Activated naive CD4-positive, alpha-beta T cell treated with anti-CD3 and anti-CD28 coated beads, Interleukin-2, amount 50 U/mL, for 72 hours (primary cell): ENCODE results near the gene ELL2. TPM values are rescaled to one million over a fixed set of nuclear protein-coding genes. Genes with fewer than 3 reads are reported as not detected.
A peak's percentile ranks its signal among the peaks of the same experiment; 100 is the strongest.
"Not testable (repeated sequence)": the region's sequence is repeated elsewhere in the genome, so short reads cannot be mapped to it uniquely, and the experiment has no call there.

Experiments used
- ATAC-seq, 2 donors: fragments of 150-1000 bp; cut with Tn5 transposase; 2 replicates each; pipeline ENCODE4 v1.10.0; 2021; ENCODE audit warnings: mild to moderate bottlenecking in 2 of 2, moderate library complexity in 2 of 2
- DNase-seq, 2 donors: peaks; one replicate each; pipeline ENCODE4 v3.0.0; 2021 to 2022; ENCODE audit warnings: low spot score in 2 of 2
- H3K27ac Mint-ChIP-seq, 2 donors: one replicate each; pipeline ENCODE4 v1.8.0; 2022; ENCODE audit warnings: mild to moderate bottlenecking in 2 of 2, mixed read lengths in 2 of 2
- H3K36me3 Mint-ChIP-seq, 2 donors: one replicate each; pipeline ENCODE4 v1.8.0; 2022; ENCODE audit warnings: mixed read lengths in 2 of 2
- H3K9me3 Mint-ChIP-seq, 2 donors: one replicate each; pipeline ENCODE4 v1.8.0; 2022; ENCODE audit warnings: mixed read lengths in 2 of 2
- total RNA-seq, 2 donors: library from RNA; stranded (reverse); gene quantifications; one replicate each; pipeline ENCODE4 v1.2.3, GENCODE V29; 2022

The ELL2 gene
- total RNA-seq, 2 donors from 2014 or later = 41.1 to 110 TPM

- H3K9me3 Mint-ChIP-seq = no peaks in the 10 kb centered on the region
- ATAC-seq = no peak
- H3K27ac Mint-ChIP-seq = no peak overlapping the region
- DNase-seq = no peak
- peaks cover 15 to 33% of the 10 kb centered on the region in 2 donors for H3K36me3 Mint-ChIP-seq
These were observed 51.1 kb downstream of the ELL2 start for GRCh38 chr5:95910521-95910920.

GRCh38 chr5:95909738-95910137, 51.9 kb downstream of the ELL2 start:
- ATAC-seq = no peak
- Mint-ChIP-seq H3K9me3 (no peaks in the 10 kb centered on the region), H3K27ac (no peak overlapping the region), H3K36me3 (peaks cover 16 to 37% of the 10 kb centered on the region in 2 donors)
- DNase-seq = no peak

GRCh38 chr5:95908799-95909198, 52.9 kb downstream of the ELL2 start:
- Mint-ChIP-seq H3K27ac (no peak overlapping the region), H3K36me3 (peaks cover 19 to 37% of the 10 kb centered on the region in 2 donors), H3K9me3 (no peaks in the 10 kb centered on the region)
- ATAC-seq (no peak), DNase-seq (no peak)

GRCh38 chr5:95907740-95908706, 53.6 kb downstream of the ELL2 start:
- no peak overlapping the region for H3K27ac Mint-ChIP-seq
- DNase-seq (no peak), ATAC-seq (no peak)
- H3K36me3 Mint-ChIP-seq = peaks cover 19 to 30% of the 10 kb centered on the region in 2 donors
- H3K9me3 Mint-ChIP-seq = no peaks in the 10 kb centered on the region

GRCh38 chr5:95907067-95907705, 54.5 kb downstream of the ELL2 start:
- no peaks in the 10 kb centered on the region for H3K9me3 Mint-ChIP-seq

GRCh38 chr5:95906398-95906797, 55.3 kb downstream of the ELL2 start:
- H3K9me3 Mint-ChIP-seq, ATAC-seq, DNase-seq, H3K27ac Mint-ChIP-seq: not testable (repeated sequence)
- H3K36me3 Mint-ChIP-seq = peaks cover 9 to 27% of the 10 kb centered on the region in 2 donors

More at GRCh38 chr5:95907067-95907705, 54.5 kb downstream of the ELL2 start:
- Mint-ChIP-seq H3K36me3 (peaks cover 17 to 31% of the 10 kb centered on the region in 2 donors), H3K27ac (no peak overlapping the region)
- no peak for DNase-seq
- no peak for ATAC-seq

- no peak for DNase-seq
- no peaks in the 10 kb centered on the region for H3K9me3 Mint-ChIP-seq
- ATAC-seq = no peak
- no peak overlapping the region for H3K27ac Mint-ChIP-seq
- H3K36me3 Mint-ChIP-seq = peaks cover 12 to 27% of the 10 kb centered on the region in 2 donors
These were observed 56.8 kb downstream of the ELL2 start for GRCh38 chr5:95904827-95905226.

GRCh38 chr5:95903838-95904237, 57.8 kb downstream of the ELL2 start:
- H3K27ac Mint-ChIP-seq = no peak overlapping the region
- no peak for DNase-seq
- no peaks in the 10 kb centered on the region for H3K9me3 Mint-ChIP-seq
- no peak for ATAC-seq
- peaks cover 12 to 25% of the 10 kb centered on the region in 2 donors for H3K36me3 Mint-ChIP-seq

GRCh38 chr5:95901676-95902627, 59.7 kb downstream of the ELL2 start:
- DNase-seq = no peak
- no peak overlapping the region for H3K27ac Mint-ChIP-seq

GRCh38 chr5:95900383-95900958, 61.2 kb downstream of the ELL2 start:
- no peak for DNase-seq
- Mint-ChIP-seq H3K9me3 (no peaks in the 10 kb centered on the region), H3K36me3 (peaks cover 23 to 43% of the 10 kb centered on the region in 2 donors), H3K27ac (no peak overlapping the region)
- ATAC-seq = no peak

More at GRCh38 chr5:95901676-95902627, 59.7 kb downstream of the ELL2 start:
- Mint-ChIP-seq H3K9me3 (no peaks in the 10 kb centered on the region), H3K36me3 (peaks cover 19 to 40% of the 10 kb centered on the region in 2 donors)
- ATAC-seq = peak in 1 of 2 donors; percentile 53

GRCh38 chr5:95899829-95900228, 61.8 kb downstream of the ELL2 start:
- no peak for DNase-seq
- H3K9me3 Mint-ChIP-seq = no peaks in the 10 kb centered on the region
- ATAC-seq = no peak
- H3K36me3 Mint-ChIP-seq = peaks cover 29 to 47% of the 10 kb centered on the region in 2 donors
- H3K27ac Mint-ChIP-seq = no peak overlapping the region

GRCh38 chr5:95899006-95899405, 62.6 kb downstream of the ELL2 start:
- peaks cover 26 to 51% of the 10 kb centered on the region in 2 donors for H3K36me3 Mint-ChIP-seq
- H3K27ac Mint-ChIP-seq = peak overlapping the region in 1 of 2 donors; percentile 37
- DNase-seq = no peak
- no peak for ATAC-seq
- H3K9me3 Mint-ChIP-seq = no peaks in the 10 kb centered on the region

- Mint-ChIP-seq H3K27ac (no peak overlapping the region), H3K9me3 (no peaks in the 10 kb centered on the region), H3K36me3 (peaks cover 26 to 47% of the 10 kb centered on the region in 2 donors)
- ATAC-seq (no peak), DNase-seq (no peak)
These were observed 65.9 kb downstream of the ELL2 start for GRCh38 chr5:95895771-95896170.

GRCh38 chr5:95895251-95895650, 66.4 kb downstream of the ELL2 start:
- DNase-seq (no peak), ATAC-seq (no peak)
- Mint-ChIP-seq H3K36me3 (peaks cover 23 to 52% of the 10 kb centered on the region in 2 donors), H3K9me3 (no peaks in the 10 kb centered on the region), H3K27ac (no peak overlapping the region)

GRCh38 chr5:95892784-95893354, 68.8 kb downstream of the ELL2 start:
- Mint-ChIP-seq H3K36me3 (peaks cover 11 to 51% of the 10 kb centered on the region in 2 donors), H3K27ac (no peak overlapping the region), H3K9me3 (no peaks in the 10 kb centered on the region)
- DNase-seq = no peak
- no peak for ATAC-seq

GRCh38 chr5:95891499-95891898, 70.2 kb downstream of the ELL2 start:
- Mint-ChIP-seq H3K36me3 (peaks cover 11 to 47% of the 10 kb centered on the region in 2 donors), H3K27ac (peak overlapping the region in 1 of 2 donors; percentile 52), H3K9me3 (no peaks in the 10 kb centered on the region)
- no peak for ATAC-seq
- DNase-seq = no peak
